Measurements from ENCODE around the gene TRAPPC2L.

TRAPPC2L gene

GRCh38 chr16:88812513-88813268, 44.2 kb upstream of the TRAPPC2L start:
- DNase-seq, result peak; percentile 64 to 88
- intact Hi-C loops (cut with DNase I; ENCODE audit: low total_unique reads), result loop anchor here (1.0 to 10.0 kb wide), 2 partner anchors 43 to 238 kb away; partner anchors contain the start of gene ZC3H18
- Histone ChIP-seq H3K27me3 (no peaks in the 10 kb centered on the region), H3K4me1 (peaks cover 0 to 33% (median 26%) of the 10 kb centered on the region in 4 donors), H3K4me3 (peak overlapping the region; percentile 77 to 93), H3K9me3 (no peaks in the 10 kb centered on the region), H3K36me3 (peaks cover 0 to 25% (median 13%) of the 10 kb centered on the region in 3 donors), H3K27ac (peak overlapping the region; percentile 90 to 91)
- no peak for TF ChIP-seq CTCF (IDR thresholded peaks at IDR 0.05)

GRCh38 chr16:88813269-88814143, 43.4 kb upstream of the TRAPPC2L start:
- H3K9me3 ChIP-seq, result no peaks in the 10 kb centered on the region
- intact Hi-C loops (cut with DNase I; ENCODE audit: low total_unique reads), result loop anchor here (1.0 to 10.0 kb wide), 2 partner anchors 42 to 239 kb away; partner anchors contain the start of gene ZC3H18
- H3K4me3 ChIP-seq, result no peak overlapping the region
- H3K27me3 ChIP-seq, result no peaks in the 10 kb centered on the region
- no peak for DNase-seq
- peaks cover 0 to 33% (median 26%) of the 10 kb centered on the region in 4 donors for H3K4me1 ChIP-seq
- no peak for TF ChIP-seq CTCF (IDR thresholded peaks at IDR 0.05)
- H3K27ac ChIP-seq, result peak overlapping the region; percentile 90 to 91
- H3K36me3 ChIP-seq, result peaks cover 0 to 17% (median 13%) of the 10 kb centered on the region in 3 donors

- DNase-seq, result no peak
- Histone ChIP-seq H3K4me3 (no peak overlapping the region), H3K27ac (no peak overlapping the region), H3K4me1 (peaks cover 0 to 33% (median 26%) of the 10 kb centered on the region in 4 donors), H3K27me3 (no peaks in the 10 kb centered on the region), H3K9me3 (no peaks in the 10 kb centered on the region), H3K36me3 (peaks cover 0 to 11% (median 9%) of the 10 kb centered on the region in 3 donors)
- no peak for TF ChIP-seq CTCF (IDR thresholded peaks at IDR 0.05)
- intact Hi-C loops (cut with DNase I; ENCODE audit: low total_unique reads), result loop anchor here (10.0 kb wide), 1 partner anchor 239 kb away; the partner anchor contains the start of gene ZC3H18
Measured at GRCh38 chr16:88814144-88814502, 42.8 kb upstream of the TRAPPC2L start.

- no peaks in the 10 kb centered on the region for H3K9me3 ChIP-seq
- no peak for DNase-seq
- no peak overlapping the region for H3K4me3 ChIP-seq
- peaks cover 0 to under 1% (median 0%) of the 10 kb centered on the region in 3 donors for H3K36me3 ChIP-seq
- H3K4me1 ChIP-seq, result peaks cover 0 to 24% (median 19%) of the 10 kb centered on the region in 4 donors
- no peak overlapping the region for H3K27ac ChIP-seq
- no peak for TF ChIP-seq CTCF (IDR thresholded peaks at IDR 0.05)
- H3K27me3 ChIP-seq, result no peaks in the 10 kb centered on the region
- intact Hi-C loops (cut with DNase I; ENCODE audit: low total_unique reads), result loop anchor here (10.0 kb wide), 1 partner anchor 240 kb away; the partner anchor contains the start of gene ZC3H18
Measured at GRCh38 chr16:88815227-88815626, 41.7 kb upstream of the TRAPPC2L start.

- intact Hi-C loops (cut with DNase I; ENCODE audit: low total_unique reads), result loop anchor here (10.0 kb wide), 1 partner anchor 241 kb away; the partner anchor contains the start of gene ZC3H18
- Histone ChIP-seq H3K9me3 (no peaks in the 10 kb centered on the region), H3K4me1 (peaks cover 0 to 15% (median 11%) of the 10 kb centered on the region in 4 donors), H3K4me3 (no peak overlapping the region), H3K27ac (no peak overlapping the region), H3K27me3 (no peaks in the 10 kb centered on the region), H3K36me3 (peaks cover 0 to 8% (median 6%) of the 10 kb centered on the region in 3 donors)
- peak; percentile 36 to 52 for TF ChIP-seq CTCF (IDR thresholded peaks at IDR 0.05)
- DNase-seq, result no peak
Measured at GRCh38 chr16:88815901-88816589, 40.9 kb upstream of the TRAPPC2L start.
